ENCODE results near the gene PNLDC1. TPM values are rescaled to one million over a fixed set of nuclear protein-coding genes. Genes with fewer than 3 reads are reported as not detected.

The PNLDC1 gene
- total and polyA plus RNA-seq, 9 of the 15 experiments (the other 6 are each of a cell fraction or from before 2014, with no cell fraction given) = 0.12 TPM; not detected in 8

GRCh38 chr6:159753081-159753872, 46.8 kb upstream of the PNLDC1 start (continued):
- TF ChIP-seq STAT6 (CRISPR knock-in tag; IDR thresholded peaks at IDR 0.05) = no peak
- TF ChIP-seq CEBPG (CRISPR knock-in tag; IDR thresholded peaks at IDR 0.05) = 0 out of 2 replicates have a peak, but pooled peaks have one; percentile 24
- peak; percentile 47 to 54; a peak in 3 of 4 replicates for TF ChIP-seq CEBPG (tag; conservative IDR thresholded peaks at IDR 0.05 in 1 of 2, IDR thresholded peaks at IDR 0.05 in 1 of 2)

DNA sequence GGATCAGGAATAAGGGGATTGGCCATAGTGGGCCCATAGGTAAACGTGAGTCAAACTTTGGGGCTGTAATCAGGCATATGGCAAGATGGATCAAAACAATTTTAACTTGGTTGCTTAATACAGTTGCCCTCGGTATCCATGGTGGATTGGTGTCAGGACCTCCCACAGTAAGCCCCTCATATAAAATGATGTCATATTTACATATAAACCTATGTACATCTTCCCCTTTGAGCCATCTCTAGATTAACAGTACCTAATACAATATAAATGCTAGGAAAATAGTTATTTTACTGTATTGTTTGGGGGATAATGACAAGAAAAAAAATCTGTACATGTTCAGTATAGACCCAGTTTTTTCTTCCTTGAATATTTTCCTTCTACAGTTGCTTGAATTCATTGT, 45.7 kb upstream of the PNLDC1 start:
- POLR2A ChIA-PET = interaction anchor here (0.9 to 1.2 kb wide), 3 partner anchors 17 to 65 kb away, joined by 3 to 7 read pairs (median 4); partner anchors contain the start of gene WTAP
- CTCF ChIA-PET (ENCODE audit: low intra/inter-chr PET ratio) = no interaction called here

More for the DNA sequence above, 45.7 kb upstream of the PNLDC1 start:
- H4K20me1 ChIP-seq (replicated peaks; ENCODE audit: control insufficient read depth, insufficient read depth, low read length) = no peaks in the 10 kb centered on the region
- H3K27ac ChIP-seq (ENCODE audit: extremely low read depth, low read depth, low read length) = no peak overlapping the region
- intact Hi-C loops (cut with micrococcal nuclease) (no loop called here), in situ Hi-C loops (cut with MboI) (no loop called here)
- H3K4me3 ChIP-seq = no peak overlapping the region
- FAIRE-seq (no peak), ATAC-seq (no peak), DNase-seq (ENCODE audit: extremely low read depth in 1 of 4, low spot score in 3 of 4) (no peak)
- 84% methylated on average over 2 of the region's 2 CpGs for WGBS (ENCODE audit: insufficient coverage, low coverage, missing lambda C conversion rate)
- no peak overlapping the region for H2AFZ ChIP-seq (ENCODE audit: low read depth, low read length)
- no peak overlapping the region for H3K9ac ChIP-seq (ENCODE audit: insufficient read depth in 1 of 2, low read depth in 2 of 2, low read length in 2 of 2)
- H3K27me3 ChIP-seq (ENCODE audit: control insufficient read depth in 2 of 2, insufficient read depth in 2 of 2, low read length in 2 of 2) = no peaks in the 10 kb centered on the region
- H3K36me3 ChIP-seq (ENCODE audit: control insufficient read depth, insufficient read depth, low read length) = peaks cover 93% of the 10 kb centered on the region
- H3K9me1 ChIP-seq (ENCODE audit: control insufficient read depth, insufficient read depth, low read length) = no peaks in the 10 kb centered on the region
- H3K4me2 ChIP-seq (ENCODE audit: insufficient read depth, low read length) = no peak overlapping the region
- H3K9me3 ChIP-seq (replicated peaks; ENCODE audit: control insufficient read depth, insufficient read depth, low read depth, low read length) = no peaks in the 10 kb centered on the region
- peaks cover 8% of the 10 kb centered on the region; the same call in 1 of the 3 replicates for H3K79me2 ChIP-seq (ENCODE audit: control insufficient read depth, insufficient read depth, low read length)
- TF ChIP-seq POLR2G (IDR thresholded peaks at IDR 0.05; ENCODE audit: low read depth, low read length) (0 out of 2 replicates have a peak, but pooled peaks have one; percentile 24), ZNF561 (CRISPR knock-in tag; conservative IDR thresholded peaks at IDR 0.05) (no peak), ZNF354B (CRISPR knock-in tag; IDR thresholded peaks at IDR 0.05) (no peak)
- no TSS peak for BruUV-seq (replicated peaks)
- peaks cover 0 to 2% of the 10 kb centered on the region in 2 experiments; a peak in 1 of 5 replicates for H3K4me1 ChIP-seq (replicated peaks in 1 of 2; ENCODE audit: control insufficient read depth in 2 of 2, insufficient read depth in 2 of 2, low read length in 2 of 2)
